Hepatic stellate cell (primary cell): ENCODE data around the gene PKN1.
A peak's percentile ranks its signal among the peaks of the same experiment; 100 is the strongest.

Source experiments
- DNase-seq: peaks from one replicate; pipeline ENCODE4 v3.0.0; 2011; ENCODE audit warnings: low spot score

Gene PKN1

DNA sequence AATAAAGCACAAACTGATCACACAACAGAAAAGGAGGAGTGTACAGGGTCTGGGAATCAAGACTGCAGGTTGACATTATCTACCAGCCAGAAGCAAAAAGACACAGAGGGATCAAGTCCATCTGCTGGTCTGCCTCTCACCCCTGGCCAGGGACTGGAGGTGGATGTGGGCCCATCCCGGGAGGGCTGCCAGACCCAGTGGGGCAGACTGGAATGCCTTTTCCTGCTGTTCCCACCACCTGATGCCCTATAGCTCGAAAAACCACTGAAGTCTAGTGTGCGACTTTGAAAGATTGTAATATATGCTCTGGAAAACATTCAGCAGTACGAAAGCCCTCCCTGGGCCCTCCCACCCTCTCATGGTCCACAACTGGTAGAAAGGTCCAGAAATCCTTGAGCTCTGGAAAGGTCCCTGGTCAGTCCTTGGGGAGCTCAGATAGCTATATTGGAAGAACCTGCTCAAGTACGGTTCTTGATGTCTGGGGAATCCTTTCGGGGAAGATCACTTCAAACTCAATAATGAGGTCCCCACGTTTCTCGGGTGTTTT, 82.5 kb downstream of the PKN1 start:
- no peak for DNase-seq

DNA sequence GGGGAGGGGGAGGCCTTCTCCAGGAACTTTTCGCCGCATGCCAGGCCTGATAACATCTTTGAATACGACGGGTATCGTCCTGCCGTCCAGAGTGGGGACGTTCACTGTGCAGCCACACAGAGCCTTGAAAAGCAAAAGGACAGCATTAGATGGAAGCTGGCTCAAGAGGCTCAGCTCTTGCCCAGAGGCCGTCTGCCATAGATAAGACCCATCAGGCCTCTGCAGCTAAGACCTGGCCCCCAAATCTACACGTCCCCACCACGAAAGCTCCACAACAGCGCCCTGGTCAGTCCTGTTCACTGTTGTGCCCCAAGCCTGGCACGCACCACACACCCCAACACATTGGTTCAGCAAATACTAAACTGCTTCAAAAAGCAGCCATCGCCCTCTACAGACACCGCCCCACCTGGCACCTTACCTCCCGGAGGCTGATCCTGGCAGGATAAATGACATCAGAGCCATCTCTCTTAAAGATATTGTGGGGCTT, 83.0 kb downstream of the PKN1 start:
- DNase-seq = no peak

GRCh38 chr19:14516746-14517438, 83.8 kb downstream of the PKN1 start:
- no peak for DNase-seq

DNA sequence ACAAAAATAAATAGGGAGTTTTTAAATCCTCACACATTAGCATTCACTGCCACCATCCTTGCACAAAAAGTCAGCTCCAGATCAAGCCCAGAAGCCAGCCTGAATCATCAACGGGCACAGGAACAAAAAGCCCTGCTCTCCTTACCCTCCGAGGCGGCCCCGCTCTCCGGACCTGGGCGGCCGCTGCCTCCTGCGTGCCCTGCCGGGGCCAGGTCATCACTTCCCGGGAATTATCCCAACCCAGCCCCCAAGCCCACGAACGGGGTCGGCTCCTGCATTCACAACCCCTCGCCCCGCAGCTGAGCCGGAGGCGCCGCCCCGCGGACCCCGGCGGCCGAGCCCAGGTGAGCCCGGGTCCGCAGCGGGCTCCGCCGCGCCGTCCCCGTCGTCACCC, 84.3 kb downstream of the PKN1 start:
- peak; percentile 42 for DNase-seq

GRCh38 chr19:14517840-14518505, 84.9 kb downstream of the PKN1 start, which contains the start of gene DNAJB1:
DNAJB1 (minus strand) TSS chr19:14518397; CDS start chr19:14518349, 48 bp downstream.
- peak; percentile 90 for DNase-seq

GRCh38 chr19:14519245-14519859, 86.2 kb downstream of the PKN1 start:
- no peak for DNase-seq

DNA sequence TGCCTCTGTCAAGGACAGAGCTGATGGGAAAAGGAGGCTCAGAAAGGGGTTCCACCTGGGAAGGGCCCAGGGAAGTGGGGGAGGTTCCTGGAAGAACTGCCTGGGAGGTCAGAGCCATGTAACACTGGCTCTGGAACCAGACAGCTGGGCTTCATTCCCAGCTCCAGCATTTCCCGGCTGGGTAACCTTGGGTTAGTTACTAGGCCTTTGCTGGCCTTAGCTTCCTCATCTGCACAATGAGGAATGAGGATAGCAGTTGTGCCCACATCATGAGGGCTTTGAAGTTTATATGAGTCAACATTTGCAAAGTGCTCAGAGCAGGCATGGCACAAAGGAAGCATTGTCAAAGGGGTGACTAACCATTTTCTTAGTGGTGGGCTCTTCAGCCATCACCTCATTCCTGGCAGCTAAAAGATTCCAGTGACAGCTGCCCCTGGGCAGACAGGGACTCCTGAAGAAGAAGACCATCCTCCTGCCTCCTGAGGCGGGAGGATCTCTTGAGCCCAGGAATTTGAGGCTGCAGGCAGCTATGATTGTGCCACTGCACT, 86.8 kb downstream of the PKN1 start:
- DNase-seq = no peak

GRCh38 chr19:14520543-14520942, 87.4 kb downstream of the PKN1 start:
- DNase-seq = no peak
